Muscle of leg (tissue), 11 donors: ENCODE results near the gene ATP6V0E2. TPM values are rescaled to one million over a fixed set of nuclear protein-coding genes. Genes with fewer than 3 reads are reported as not detected.
A peak's percentile ranks its signal among the peaks of the same experiment; 100 is the strongest.
"Not testable (repeated sequence)": the region's sequence is repeated elsewhere in the genome, so short reads cannot be mapped to it uniquely, and the experiment has no call there.

Source experiments
- DNase-seq: peaks from one replicate; pipeline ENCODE4 v3.0.0; 2013
- H3K27ac ChIP-seq: one replicate; pipeline ENCODE4 v1.5.1; 2013; ENCODE audit warnings: mild to moderate bottlenecking, low read length, control low read depth
- H3K27me3 ChIP-seq: one replicate; pipeline ENCODE4 v1.6.1; 2013; ENCODE audit warnings: low read length; ENCODE audit not compliant: control insufficient read depth, insufficient read depth
- H3K36me3 ChIP-seq: one replicate; pipeline ENCODE4 v1.6.1; 2013; ENCODE audit warnings: low read length; ENCODE audit not compliant: control insufficient read depth, insufficient read depth
- H3K4me1 ChIP-seq: one replicate; pipeline ENCODE4 v1.6.1; 2013; ENCODE audit warnings: low read length; ENCODE audit not compliant: control insufficient read depth, insufficient read depth
- H3K4me3 ChIP-seq: one replicate; pipeline ENCODE4 v1.5.1; 2013; ENCODE audit warnings: low read length, control low read depth
- H3K9me3 ChIP-seq: replicated peaks from 2 replicates; pipeline ENCODE4 v1.6.1; 2013; ENCODE audit warnings: low read depth, low read length; ENCODE audit not compliant: control insufficient read depth
- WGBS: methylation state at CpG from one replicate; pipeline ENCODE4 v1.1.5; 2013; ENCODE audit warnings: missing lambda C conversion rate; ENCODE audit not compliant: insufficient coverage; 5-methylcytosine and 5-hydroxymethylcytosine counted together
- polyA plus RNA-seq, 8 donors: library from polyadenylated mRNA; unstranded; fragments of 120-200 nt; gene quantifications; one replicate each; pipeline versions ENCODE4 v1.2.1 to v1.2.3, GENCODE V29; 2013; ENCODE audit warnings: inconsistent platforms in 1 of 8, low replicate concordance in 1 of 8; ENCODE audit not compliant: insufficient read length in 8 of 8, insufficient read depth in 1 of 8
- total RNA-seq: library from RNA; stranded (reverse); fragments of 120-200 nt; gene quantifications from one replicate; pipeline ENCODE4 v1.2.4, GENCODE V29; 2013

Gene ATP6V0E2
- total and polyA plus RNA-seq, 9 donors = 6.5 to 12.4 (median 8.7) TPM

DNA sequence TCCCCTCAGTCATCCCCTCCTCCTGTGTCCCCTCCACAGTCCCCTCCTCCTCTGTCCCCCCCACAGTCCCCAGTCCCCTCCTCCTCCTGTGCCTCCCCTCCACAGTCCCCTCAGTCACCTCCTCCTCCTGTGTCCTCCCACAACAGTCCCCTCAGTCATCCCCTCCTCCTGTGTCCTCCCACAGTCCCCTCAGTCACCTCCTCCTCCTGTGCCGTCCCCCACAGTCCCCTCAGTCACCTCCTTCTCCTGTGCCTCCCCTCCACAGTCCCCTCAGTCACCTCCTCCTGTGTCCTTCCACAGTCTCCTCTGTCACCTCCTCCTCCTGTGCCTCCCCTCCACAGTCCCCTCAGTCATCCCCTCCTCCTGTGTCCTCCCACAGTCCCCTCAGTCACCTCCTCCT lies 43.2 kb upstream of the ATP6V0E2 start:
- not testable (repeated sequence) for DNase-seq, H3K27ac ChIP-seq, H3K4me3 ChIP-seq, H3K9me3 ChIP-seq, H3K27me3 ChIP-seq, H3K36me3 ChIP-seq
- peaks cover 12% of the 10 kb centered on the region for H3K4me1 ChIP-seq
- 44% methylated on average over 1 of the region's 1 CpG for WGBS

DNA sequence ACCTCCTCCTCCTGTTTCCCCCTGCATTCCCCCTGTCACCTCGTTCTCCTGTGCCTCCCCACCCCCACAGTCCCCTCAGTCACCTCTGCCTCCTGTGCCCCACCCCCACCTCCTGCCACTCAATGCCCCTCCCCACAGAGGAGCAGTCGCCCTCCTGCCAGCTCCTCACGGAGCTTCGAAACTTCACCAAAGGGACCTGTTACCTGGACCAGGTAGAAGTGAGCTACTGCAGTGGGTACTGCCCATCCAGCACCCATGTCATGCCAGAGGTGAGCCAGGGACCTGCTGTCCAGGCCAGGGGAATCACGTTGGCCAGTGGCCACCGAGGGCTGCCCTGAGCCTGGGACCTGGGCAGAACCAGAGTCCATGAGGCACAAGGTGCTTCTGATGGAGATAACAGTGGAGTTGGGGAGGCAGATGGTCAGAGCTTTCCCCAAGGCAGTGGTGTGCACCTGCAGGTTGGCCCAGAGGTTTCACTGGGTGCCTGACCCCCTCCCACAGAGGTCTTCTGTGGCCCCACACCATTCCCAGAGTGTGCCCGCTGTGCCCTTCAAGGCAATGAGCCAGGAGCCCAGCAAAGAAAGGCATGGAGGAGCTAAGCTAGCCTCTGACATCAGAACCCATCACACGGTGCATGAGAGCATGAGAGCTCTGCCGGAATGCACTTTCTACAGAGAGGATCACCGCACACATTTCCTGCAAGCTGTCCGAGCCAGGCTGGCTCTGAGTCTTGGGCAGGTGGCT lies 42.6 kb upstream of the ATP6V0E2 start:
- H3K27ac ChIP-seq = no peak overlapping the region
- H3K4me1 ChIP-seq = peaks cover 7% of the 10 kb centered on the region
- 33% methylated on average over 11 of the region's 11 CpGs for WGBS
- DNase-seq = no peak
- no peaks in the 10 kb centered on the region for H3K36me3 ChIP-seq
- H3K9me3 ChIP-seq = no peaks in the 10 kb centered on the region
- no peak overlapping the region for H3K4me3 ChIP-seq
- H3K27me3 ChIP-seq = peaks cover 5% of the 10 kb centered on the region

DNA sequence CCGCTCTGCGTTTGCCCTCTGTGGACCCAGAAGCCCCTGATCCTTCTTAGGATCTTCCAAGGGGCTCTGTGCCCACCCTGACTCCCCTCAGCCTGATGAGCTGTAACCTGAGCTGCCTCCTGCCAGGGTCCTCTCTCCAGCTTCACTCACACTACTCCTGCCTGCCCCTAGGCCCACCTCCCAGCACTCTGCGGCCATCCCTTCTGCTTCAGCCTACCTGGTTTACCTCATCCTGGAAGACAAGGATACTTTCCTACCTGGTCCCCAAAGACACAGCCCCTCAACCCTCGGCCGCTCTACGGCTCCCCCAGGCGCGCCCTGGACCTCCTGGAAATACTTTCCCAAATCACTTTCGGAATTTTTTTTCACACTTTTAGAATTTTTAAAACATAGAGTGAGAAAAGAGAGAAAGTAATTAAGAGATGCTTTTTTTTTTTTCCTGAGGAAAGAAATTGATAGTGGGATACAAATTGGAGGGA lies 42.0 kb upstream of the ATP6V0E2 start:
- peaks cover 5% of the 10 kb centered on the region for H3K27me3 ChIP-seq
- no peaks in the 10 kb centered on the region for H3K9me3 ChIP-seq
- no peak for DNase-seq
- H3K27ac ChIP-seq = no peak overlapping the region
- no peaks in the 10 kb centered on the region for H3K36me3 ChIP-seq
- peaks cover 2% of the 10 kb centered on the region for H3K4me1 ChIP-seq
- 25% methylated on average over 3 of the region's 9 CpGs for WGBS
- no peak overlapping the region for H3K4me3 ChIP-seq

GRCh38 chr7:149832332-149833041 lies 41.3 kb upstream of the ATP6V0E2 start:
- H3K4me1 ChIP-seq = peaks cover 2% of the 10 kb centered on the region
- WGBS = 70% methylated on average over 7 of the region's 13 CpGs
- peaks cover 5% of the 10 kb centered on the region for H3K27me3 ChIP-seq
- H3K27ac ChIP-seq = no peak overlapping the region
- H3K9me3 ChIP-seq = no peaks in the 10 kb centered on the region
- H3K4me3 ChIP-seq = no peak overlapping the region
- H3K36me3 ChIP-seq = no peaks in the 10 kb centered on the region
- DNase-seq = no peak

DNA sequence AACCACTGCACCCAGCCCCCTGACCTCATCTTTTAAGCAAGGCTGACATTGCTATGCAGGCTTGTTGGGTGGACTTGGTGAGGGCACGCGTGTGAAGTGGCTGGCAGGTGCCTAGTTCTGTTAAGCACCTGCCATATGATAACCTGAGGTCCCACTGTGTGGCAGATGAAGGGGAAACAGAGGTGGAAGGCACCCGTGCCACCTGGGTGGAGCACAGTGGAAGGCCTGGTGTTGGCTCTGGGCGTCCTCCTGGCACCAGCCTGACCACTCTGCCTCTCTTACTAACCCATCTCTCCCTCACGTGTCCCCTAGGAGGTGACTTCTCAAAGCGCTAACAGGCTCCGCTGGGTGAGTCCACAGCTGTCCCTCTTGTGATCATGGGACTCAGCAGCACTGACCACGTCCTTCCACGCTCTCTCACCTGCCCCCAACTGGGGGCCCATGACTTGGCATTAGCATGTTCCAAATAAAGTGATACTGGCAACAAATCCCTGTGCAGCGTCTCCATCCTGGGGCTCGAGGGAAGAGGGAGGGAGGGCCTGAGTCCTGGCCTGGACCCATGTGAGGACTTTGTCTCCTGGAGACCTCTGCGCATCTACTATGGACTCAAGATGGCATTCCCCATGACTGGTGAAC lies 40.2 kb upstream of the ATP6V0E2 start:
- Histone ChIP-seq H3K27me3 (peaks cover 5% of the 10 kb centered on the region), H3K27ac (no peak overlapping the region), H3K36me3 (no peaks in the 10 kb centered on the region), H3K9me3 (no peaks in the 10 kb centered on the region), H3K4me3 (no peak overlapping the region), H3K4me1 (peaks cover 2% of the 10 kb centered on the region)
- no peak for DNase-seq
- 75% methylated on average over 9 of the region's 12 CpGs for WGBS

GRCh38 chr7:149834601-149835000 lies 39.2 kb upstream of the ATP6V0E2 start:
- WGBS = 87% methylated on average over 7 of the region's 8 CpGs
- peaks cover 8% of the 10 kb centered on the region for H3K4me1 ChIP-seq
- H3K27me3 ChIP-seq = peaks cover 5% of the 10 kb centered on the region
- H3K27ac ChIP-seq = no peak overlapping the region
- H3K9me3 ChIP-seq = no peaks in the 10 kb centered on the region
- no peak overlapping the region for H3K4me3 ChIP-seq
- no peak for DNase-seq
- H3K36me3 ChIP-seq = no peaks in the 10 kb centered on the region

- Histone ChIP-seq H3K9me3 (no peaks in the 10 kb centered on the region), H3K4me3 (no peak overlapping the region), H3K4me1 (peaks cover 9% of the 10 kb centered on the region), H3K36me3 (no peaks in the 10 kb centered on the region), H3K27me3 (peaks cover 4% of the 10 kb centered on the region), H3K27ac (no peak overlapping the region)
- DNase-seq = no peak
- no CpG with 5 or more reads among the region's 1 CpG for WGBS
Measured at GRCh38 chr7:149836434-149836833, 37.3 kb upstream of the ATP6V0E2 start.

GRCh38 chr7:149837564-149838223 lies 36.1 kb upstream of the ATP6V0E2 start:
- WGBS = 34% methylated on average over 9 of the region's 17 CpGs

DNA sequence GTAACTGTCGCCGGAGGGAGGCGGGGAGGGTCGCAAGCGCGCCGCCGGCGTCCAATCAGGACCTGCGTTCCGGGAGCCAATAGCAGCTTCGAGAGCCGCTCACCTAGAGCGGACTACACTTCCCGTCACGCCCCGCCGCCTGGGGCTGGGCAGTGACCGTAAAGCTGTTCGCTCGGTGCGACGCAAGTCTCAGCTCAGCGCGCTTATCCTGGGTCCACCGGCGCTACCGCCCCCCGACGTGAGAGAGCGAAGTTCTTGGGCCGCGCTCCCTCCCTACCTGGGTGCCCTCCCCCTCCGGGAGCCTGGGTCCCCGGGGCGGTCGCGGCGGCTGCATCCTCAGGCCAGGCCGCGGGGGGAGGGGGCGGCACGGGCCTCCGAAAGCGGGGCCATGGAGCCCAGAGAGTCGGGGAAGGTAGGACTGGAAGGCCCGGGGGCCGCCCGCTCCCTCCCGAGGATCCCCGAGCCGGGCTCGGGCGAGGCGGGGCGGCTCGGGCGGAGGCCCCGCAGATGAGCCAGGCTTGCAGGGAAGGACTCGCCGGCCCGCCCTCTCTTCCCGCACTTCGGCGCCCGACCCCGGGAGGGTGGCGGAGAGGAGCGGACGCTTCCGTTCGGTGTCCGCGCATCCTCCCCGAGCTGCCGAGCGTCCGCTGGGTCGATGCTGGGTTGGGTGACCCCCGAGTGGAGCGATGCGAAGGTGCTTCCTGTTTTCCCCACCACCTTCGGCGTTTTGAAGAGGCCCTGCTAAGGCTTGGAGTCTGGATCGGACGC lies 35.4 kb upstream of the ATP6V0E2 start, which contains the start of gene ZNF862:
TSS of gene ZNF862 (plus strand) at position 152 of the 768 bp plus-strand sequence. CDS start at position 389, 237 bp downstream.
- peak within 1 kb of the TSS; percentile 77 for H3K4me3 ChIP-seq
- peaks cover 9% of the 10 kb centered on the region for H3K4me1 ChIP-seq
- peak within 1 kb of the TSS; percentile 59 for H3K27ac ChIP-seq
- WGBS = under 1% methylated on average over 74 of the region's 86 CpGs
- H3K27me3 ChIP-seq = peaks cover 2% of the 10 kb centered on the region
- H3K9me3 ChIP-seq = no peaks in the 10 kb centered on the region
- DNase-seq = peak; percentile 99
- no peaks in the 10 kb centered on the region for H3K36me3 ChIP-seq

More at GRCh38 chr7:149837564-149838223, 36.1 kb upstream of the ATP6V0E2 start:
- H3K36me3 ChIP-seq = no peaks in the 10 kb centered on the region
- peaks cover 3% of the 10 kb centered on the region for H3K27me3 ChIP-seq
- H3K9me3 ChIP-seq = no peaks in the 10 kb centered on the region
- DNase-seq = no peak
- H3K27ac ChIP-seq = no peak overlapping the region
- H3K4me3 ChIP-seq = no peak overlapping the region
- peaks cover 9% of the 10 kb centered on the region for H3K4me1 ChIP-seq
